A549 (cell line): ENCODE measurements around the gene FBF1. TPM values are rescaled to one million over a fixed set of nuclear protein-coding genes. Genes with fewer than 3 reads are reported as not detected.

Experiments used
- ATAC-seq, 2 experiments: fragments of 200-7000 bp in 1 of 2; fragments of >200 bp in 1 of 2; cut with Nextera tagmentation in 1 of 2; cut with Tn5 transposase in 1 of 2; 3 replicates each; pipeline versions ENCODE4 v1.8.0 to v1.9.1; 2018 to 2020; ENCODE audit warnings: mild to moderate bottlenecking in 1 of 2, moderate library complexity in 1 of 2
- CTCF ChIA-PET: fragments of 300-600 bp; sonication (Branson Sonifier 250); formaldehyde crosslinking; extraction: SDS; loops from one replicate; lab custom pipeline; 2021; ENCODE audit warnings: antibody characterized with exemption, inconsistent platforms; lab: Yijun Ruan, JAX
- POLR2A ChIA-PET: fragments of 350-600 bp; formaldehyde crosslinking; extraction: SDS; loops from one replicate; lab custom pipeline; 2021; ENCODE audit warnings: antibody characterized with exemption, inconsistent platforms; lab: Yijun Ruan, JAX
- DNase-seq, 2 experiments: peaks; one replicate each; pipeline versions ENCODE4 v3.0.0 to v3.0.0-alpha.2; 2011 to 2016; ENCODE audit warnings: low read depth in 1 of 2, low spot score in 1 of 2
- FAIRE-seq: peaks from 2 replicates; lab custom pipeline; 2011; peaks lifted over from hg19 to GRCh38; lab: Jason Lieb, UNC
- H3K27ac ChIP-seq, 2 experiments: fragments of >200 bp; sonication (Bioruptor Twin); formaldehyde crosslinking; 3 replicates each; pipeline ENCODE4 v1.5.1; 2016 to 2017
- H3K4me1 ChIP-seq: fragments of >200 bp; sonication (Bioruptor Twin); formaldehyde crosslinking; 3 replicates; pipeline ENCODE4 v1.6.1; 2016
- H3K4me2 ChIP-seq: fragments of >200 bp; sonication (Bioruptor Twin); formaldehyde crosslinking; 3 replicates; pipeline ENCODE4 v1.6.1; 2016
- H3K4me3 ChIP-seq: fragments of >200 bp; sonication (Bioruptor Twin); formaldehyde crosslinking; 3 replicates; pipeline ENCODE4 v1.5.1; 2016
- H3K9me3 ChIP-seq: fragments of >200 bp; sonication (Bioruptor Twin); formaldehyde crosslinking; 3 replicates; pipeline ENCODE4 v1.6.1; 2016
- CBX2 ChIP-seq: fragments of 200-600 bp; sonication (generic); IDR thresholded peaks from 2 replicates; pipeline ENCODE4 v1.6.1; 2016; ENCODE audit warnings: low read depth, mild to moderate bottlenecking, borderline replicate concordance
- CBX8 ChIP-seq: fragments of 200-600 bp; sonication (generic); IDR thresholded peaks from 2 replicates; pipeline ENCODE4 v1.6.1; 2016
- CEBPB ChIP-seq, 2 experiments: fragments of >200 bp in 1 of 2; sonication (Bioruptor Twin) in 1 of 2; formaldehyde crosslinking in 1 of 2; IDR thresholded peaks; 2 replicates each; pipeline ENCODE4 v1.6.1; 2012 to 2016
- FOSB ChIP-seq: fragments of 250-450 bp; sonication (Bioruptor Pico); IDR thresholded peaks from 2 replicates; pipeline ENCODE4 v1.5.0; 2020; ENCODE audit warnings: mild to moderate bottlenecking, moderate library complexity
- FOSL2 ChIP-seq, 2 experiments: fragments of 450-650 bp in 1 of 2; fragments of >200 bp in 1 of 2; sonication (Bioruptor Twin) in 1 of 2; formaldehyde crosslinking; IDR thresholded peaks; 2 replicates each; pipeline versions ENCODE4 v1.5.0 to v1.6.1; 2016 to 2020; ENCODE audit warnings: mild to moderate bottlenecking in 1 of 2, moderate library complexity in 1 of 2
- FOXS1 ChIP-seq: fragments of 250-450 bp; sonication (Bioruptor Pico); IDR thresholded peaks from 2 replicates; pipeline ENCODE4 v1.5.0; 2020; ENCODE audit warnings: mild to moderate bottlenecking, moderate library complexity
- HDAC2 ChIP-seq: fragments of 200-600 bp; sonication (generic); IDR thresholded peaks from 2 replicates; pipeline ENCODE4 v1.6.1; 2016
- HEYL ChIP-seq: fragments of 250-450 bp; sonication (Bioruptor Pico); IDR thresholded peaks from 2 replicates; pipeline ENCODE4 v1.8.0; 2021; ENCODE audit warnings: mild to moderate bottlenecking, moderate library complexity
- HOXB13 ChIP-seq: fragments of 250-450 bp; sonication (Bioruptor Pico); IDR thresholded peaks from 2 replicates; pipeline ENCODE4 v1.5.0; 2020; ENCODE audit warnings: low read depth, mild to moderate bottlenecking, moderate library complexity
- JUN ChIP-seq, 2 experiments: fragments of >200 bp; sonication (Bioruptor Twin); formaldehyde crosslinking; IDR thresholded peaks; 2 replicates in 1 of 2; 3 replicates in 1 of 2; pipeline ENCODE4 v1.6.1; 2016 to 2017
- MAZ ChIP-seq: fragments of 150-350 bp; IDR thresholded peaks from 2 replicates; pipeline ENCODE4 v1.6.1; 2014; ENCODE audit warnings: antibody characterized with exemption, low read depth, low read length, borderline replicate concordance
- NFE2L2 ChIP-seq: fragments of 150-350 bp; conservative IDR thresholded peaks from 2 replicates; pipeline ENCODE4 v1.6.1; 2014; ENCODE audit warnings: low read length
- POLR2A ChIP-seq: IDR thresholded peaks from 2 replicates; pipeline ENCODE4 v1.6.1; 2012; ENCODE audit warnings: mild to moderate bottlenecking, low read length
- RAD21 ChIP-seq, 2 experiments: fragments of >200 bp in 1 of 2; sonication (Bioruptor Twin) in 1 of 2; formaldehyde crosslinking in 1 of 2; IDR thresholded peaks in 1 of 2; conservative IDR thresholded peaks in 1 of 2; 2 replicates in 1 of 2; 3 replicates in 1 of 2; pipeline ENCODE4 v1.6.1; 2012 to 2018; ENCODE audit warnings: inconsistent platforms in 1 of 2
- RARB ChIP-seq: fragments of 250-450 bp; sonication (Bioruptor Pico); IDR thresholded peaks from 2 replicates; pipeline ENCODE4 v1.8.0; 2021; ENCODE audit warnings: mild to moderate bottlenecking, moderate library complexity
- RFX5 ChIP-seq: fragments of 450-650 bp; IDR thresholded peaks from 2 replicates; pipeline ENCODE4 v1.7.1; 2014; ENCODE audit warnings: antibody characterized with exemption, mild to moderate bottlenecking, moderate library complexity
- RNF2 ChIP-seq: fragments of 200-600 bp; sonication (generic); IDR thresholded peaks from 2 replicates; pipeline ENCODE4 v1.6.1; 2016; ENCODE audit warnings: low read depth, mild to moderate bottlenecking, antibody characterized with exemption, moderate library complexity, borderline replicate concordance
- SMC3 ChIP-seq: fragments of >200 bp; sonication (Bioruptor Twin); formaldehyde crosslinking; IDR thresholded peaks from 3 replicates; pipeline ENCODE4 v1.6.1; 2018; ENCODE audit warnings: inconsistent platforms
- TFCP2L1 ChIP-seq: fragments of 250-450 bp; sonication (Bioruptor Pico); IDR thresholded peaks from 2 replicates; pipeline ENCODE4 v1.5.0; 2021; ENCODE audit warnings: mild to moderate bottlenecking
- ZC3H11A ChIP-seq: fragments of 450-650 bp; IDR thresholded peaks from 2 replicates; pipeline ENCODE4 v1.6.1; 2014; ENCODE audit warnings: antibody characterized with exemption, mild to moderate bottlenecking
- WGBS: methylation state at CpG from one replicate; pipeline ENCODE4 v1.1.6; 2017; ENCODE audit errors: missing lambda C conversion rate; 5-methylcytosine and 5-hydroxymethylcytosine counted together
- polyA plus RNA-seq, 4 experiments: library from polyadenylated mRNA; depleted of rRNA in 3 of 4; stranded (reverse); fragments of >200 nt; fragmentation: RNase III in 1 of 4; extraction: RNeasy Plus Mini Kit Qiagen cat#74134 plus additional on column Dnase treatment in 1 of 4; gene quantifications; 2 replicates in 3 of 4; 3 replicates in 1 of 4; pipeline ENCODE4 v1.2.3, GENCODE V29; 2011 to 2017
- TF ChIP-seq, protein P1 (sequence below): fragments of 200-600 bp; sonication (generic); IDR thresholded peaks from 2 replicates; pipeline ENCODE4 v1.6.1; 2016; ENCODE audit warnings: antibody characterized with exemption, mild to moderate bottlenecking, moderate library complexity
- TF ChIP-seq, protein P2 (sequence below): fragments of >200 bp; sonication (Bioruptor Twin); formaldehyde crosslinking; IDR thresholded peaks from 3 replicates; pipeline ENCODE4 v1.6.1; 2016
- TF ChIP-seq, protein P3 (sequence below): fragments of 250-450 bp; sonication (Bioruptor Pico); IDR thresholded peaks from 2 replicates; pipeline ENCODE4 v1.5.0; 2020; ENCODE audit warnings: low read depth, mild to moderate bottlenecking, moderate library complexity
- TF ChIP-seq, protein P4 (sequence below): IDR thresholded peaks from 2 replicates; pipeline ENCODE4 v1.6.1; 2012
- TF ChIP-seq, protein P5 (sequence below): fragments of 150-350 bp; IDR thresholded peaks from 2 replicates; pipeline ENCODE4 v1.6.1; 2014; ENCODE audit warnings: low read depth, mild to moderate bottlenecking, low read length
- TF ChIP-seq, protein P6 (sequence below): fragments of 250-450 bp; sonication (Bioruptor Pico); IDR thresholded peaks from 2 replicates; pipeline ENCODE4 v1.5.0; 2021; ENCODE audit warnings: mild to moderate bottlenecking, moderate library complexity, borderline replicate concordance
- TF ChIP-seq, protein P7 (sequence below): IDR thresholded peaks from 2 replicates; pipeline ENCODE4 v1.6.1; 2012

Gene FBF1
- polyA plus RNA-seq, 2 of the 4 experiments (the other 2 are of a cell fraction): 8.5 to 17.8 TPM

DNA sequence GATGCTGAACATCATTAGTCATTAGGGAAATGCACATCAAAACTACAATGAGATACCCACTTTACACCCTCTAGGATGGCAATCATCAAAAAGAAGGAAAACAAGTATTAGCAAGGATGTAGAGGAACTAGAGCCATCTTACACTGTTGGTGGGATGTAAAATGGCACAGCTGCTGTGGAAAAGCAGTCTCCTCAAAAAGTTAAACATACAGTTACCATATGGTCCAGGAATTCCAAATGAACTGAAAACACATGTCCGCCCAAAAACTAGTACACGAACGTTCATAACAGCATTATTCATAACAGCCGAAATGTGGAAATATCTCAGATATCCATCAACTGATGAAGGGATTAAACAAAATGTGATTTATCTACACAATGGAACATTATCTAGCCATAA lies 7.0 kb downstream of the FBF1 start (continued):
- TF ChIP-seq TFCP2L1: no peak
- TF ChIP-seq, protein P1, sequence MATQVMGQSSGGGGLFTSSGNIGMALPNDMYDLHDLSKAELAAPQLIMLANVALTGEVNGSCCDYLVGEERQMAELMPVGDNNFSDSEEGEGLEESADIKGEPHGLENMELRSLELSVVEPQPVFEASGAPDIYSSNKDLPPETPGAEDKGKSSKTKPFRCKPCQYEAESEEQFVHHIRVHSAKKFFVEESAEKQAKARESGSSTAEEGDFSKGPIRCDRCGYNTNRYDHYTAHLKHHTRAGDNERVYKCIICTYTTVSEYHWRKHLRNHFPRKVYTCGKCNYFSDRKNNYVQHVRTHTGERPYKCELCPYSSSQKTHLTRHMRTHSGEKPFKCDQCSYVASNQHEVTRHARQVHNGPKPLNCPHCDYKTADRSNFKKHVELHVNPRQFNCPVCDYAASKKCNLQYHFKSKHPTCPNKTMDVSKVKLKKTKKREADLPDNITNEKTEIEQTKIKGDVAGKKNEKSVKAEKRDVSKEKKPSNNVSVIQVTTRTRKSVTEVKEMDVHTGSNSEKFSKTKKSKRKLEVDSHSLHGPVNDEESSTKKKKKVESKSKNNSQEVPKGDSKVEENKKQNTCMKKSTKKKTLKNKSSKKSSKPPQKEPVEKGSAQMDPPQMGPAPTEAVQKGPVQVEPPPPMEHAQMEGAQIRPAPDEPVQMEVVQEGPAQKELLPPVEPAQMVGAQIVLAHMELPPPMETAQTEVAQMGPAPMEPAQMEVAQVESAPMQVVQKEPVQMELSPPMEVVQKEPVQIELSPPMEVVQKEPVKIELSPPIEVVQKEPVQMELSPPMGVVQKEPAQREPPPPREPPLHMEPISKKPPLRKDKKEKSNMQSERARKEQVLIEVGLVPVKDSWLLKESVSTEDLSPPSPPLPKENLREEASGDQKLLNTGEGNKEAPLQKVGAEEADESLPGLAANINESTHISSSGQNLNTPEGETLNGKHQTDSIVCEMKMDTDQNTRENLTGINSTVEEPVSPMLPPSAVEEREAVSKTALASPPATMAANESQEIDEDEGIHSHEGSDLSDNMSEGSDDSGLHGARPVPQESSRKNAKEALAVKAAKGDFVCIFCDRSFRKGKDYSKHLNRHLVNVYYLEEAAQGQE: no peak

DNA sequence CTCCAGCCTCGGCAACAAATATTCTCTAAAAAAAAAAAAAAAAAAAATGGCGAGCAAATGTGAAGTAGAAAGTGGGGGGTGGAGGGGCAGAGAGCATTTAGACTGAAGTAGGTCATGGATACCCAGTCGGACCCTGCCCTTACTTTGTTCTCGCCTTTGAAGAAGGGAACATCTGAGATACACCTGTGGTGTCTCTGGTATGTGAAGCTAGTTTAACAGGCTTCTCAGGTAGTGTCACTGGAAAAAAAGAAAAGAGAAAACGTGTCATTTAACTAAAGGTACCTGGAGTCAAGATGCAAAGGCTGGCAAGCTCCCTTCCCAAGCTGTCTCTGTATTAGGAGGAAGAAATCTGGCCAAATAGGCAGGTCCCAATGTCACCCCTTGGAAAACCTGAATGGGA lies 8.0 kb downstream of the FBF1 start:
- TF ChIP-seq, protein P2, sequence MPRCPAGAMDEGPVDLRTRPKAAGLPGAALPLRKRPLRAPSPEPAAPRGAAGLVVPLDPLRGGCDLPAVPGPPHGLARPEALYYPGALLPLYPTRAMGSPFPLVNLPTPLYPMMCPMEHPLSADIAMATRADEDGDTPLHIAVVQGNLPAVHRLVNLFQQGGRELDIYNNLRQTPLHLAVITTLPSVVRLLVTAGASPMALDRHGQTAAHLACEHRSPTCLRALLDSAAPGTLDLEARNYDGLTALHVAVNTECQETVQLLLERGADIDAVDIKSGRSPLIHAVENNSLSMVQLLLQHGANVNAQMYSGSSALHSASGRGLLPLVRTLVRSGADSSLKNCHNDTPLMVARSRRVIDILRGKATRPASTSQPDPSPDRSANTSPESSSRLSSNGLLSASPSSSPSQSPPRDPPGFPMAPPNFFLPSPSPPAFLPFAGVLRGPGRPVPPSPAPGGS: no peak
- TF ChIP-seq CBX8 (no peak), HDAC2 (no peak), HOXB13 (CRISPR knock-in tag) (no peak), CEBPB (IDR thresholded peaks at IDR 0.05) (no peak)
- TF ChIP-seq, protein P3, sequence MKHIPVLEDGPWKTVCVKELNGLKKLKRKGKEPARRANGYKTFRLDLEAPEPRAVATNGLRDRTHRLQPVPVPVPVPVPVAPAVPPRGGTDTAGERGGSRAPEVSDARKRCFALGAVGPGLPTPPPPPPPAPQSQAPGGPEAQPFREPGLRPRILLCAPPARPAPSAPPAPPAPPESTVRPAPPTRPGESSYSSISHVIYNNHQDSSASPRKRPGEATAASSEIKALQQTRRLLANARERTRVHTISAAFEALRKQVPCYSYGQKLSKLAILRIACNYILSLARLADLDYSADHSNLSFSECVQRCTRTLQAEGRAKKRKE (CRISPR knock-in tag): no peak
- POLR2A ChIA-PET: no interaction called here
- Histone ChIP-seq H3K4me3 (no peak overlapping the region), H3K9me3 (no peaks in the 10 kb centered on the region), H3K4me1 (no peaks in the 10 kb centered on the region), H3K4me2 (no peak overlapping the region), H3K27ac (no peak overlapping the region)
- 93% methylated on average over 5 of the region's 5 CpGs for WGBS
- no peak for DNase-seq
- no peak for ATAC-seq
- CTCF ChIA-PET: interaction anchor here (0.5 to 3.6 kb wide), 7 partner anchors 8 to 237 kb away, joined by 3 to 13 read pairs (median 4); partner anchors contain the start of genes CDK3, FBF1 and MRPL38
- no peak for FAIRE-seq

DNA sequence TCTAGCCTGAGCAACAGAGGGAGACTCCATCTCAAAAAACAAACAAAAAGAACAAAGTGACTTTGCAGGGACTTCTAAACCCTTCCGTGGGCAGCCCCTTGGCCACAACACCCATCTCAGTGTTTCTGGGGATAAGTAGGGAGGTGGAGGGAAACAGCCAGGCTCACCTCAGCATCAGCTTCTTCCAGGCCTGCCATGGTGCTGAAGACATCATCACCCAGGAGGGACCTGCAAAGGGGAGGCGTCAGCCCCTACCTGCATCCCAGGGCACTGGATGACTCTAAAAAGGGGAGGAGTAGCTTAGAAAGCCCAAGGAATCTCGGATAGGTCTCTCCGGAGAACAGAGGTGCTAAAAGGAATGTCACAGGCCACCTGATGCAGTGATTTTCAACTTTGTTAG lies 9.8 kb downstream of the FBF1 start:
- no peak for FAIRE-seq
- H3K4me2 ChIP-seq: no peak overlapping the region
- no peak for ATAC-seq
- 87% methylated on average over 4 of the region's 4 CpGs for WGBS
- no peak for TF ChIP-seq FOXS1 (CRISPR knock-in tag)
- TF ChIP-seq, protein P4, sequence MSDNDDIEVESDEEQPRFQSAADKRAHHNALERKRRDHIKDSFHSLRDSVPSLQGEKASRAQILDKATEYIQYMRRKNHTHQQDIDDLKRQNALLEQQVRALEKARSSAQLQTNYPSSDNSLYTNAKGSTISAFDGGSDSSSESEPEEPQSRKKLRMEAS: no peak
- TF ChIP-seq CBX2: no peak
- TF ChIP-seq RFX5: no peak
- no peak for TF ChIP-seq RARB (CRISPR knock-in tag)
- TF ChIP-seq NFE2L2: no peak
- TF ChIP-seq FOSL2 (IDR thresholded peaks at IDR 0.05): no peak
- TF ChIP-seq FOSL2 (CRISPR knock-in tag; IDR thresholded peaks at IDR 0.05): no peak
- no peak for TF ChIP-seq SMC3
- TF ChIP-seq MAZ: no peak
- TF ChIP-seq, protein P5, sequence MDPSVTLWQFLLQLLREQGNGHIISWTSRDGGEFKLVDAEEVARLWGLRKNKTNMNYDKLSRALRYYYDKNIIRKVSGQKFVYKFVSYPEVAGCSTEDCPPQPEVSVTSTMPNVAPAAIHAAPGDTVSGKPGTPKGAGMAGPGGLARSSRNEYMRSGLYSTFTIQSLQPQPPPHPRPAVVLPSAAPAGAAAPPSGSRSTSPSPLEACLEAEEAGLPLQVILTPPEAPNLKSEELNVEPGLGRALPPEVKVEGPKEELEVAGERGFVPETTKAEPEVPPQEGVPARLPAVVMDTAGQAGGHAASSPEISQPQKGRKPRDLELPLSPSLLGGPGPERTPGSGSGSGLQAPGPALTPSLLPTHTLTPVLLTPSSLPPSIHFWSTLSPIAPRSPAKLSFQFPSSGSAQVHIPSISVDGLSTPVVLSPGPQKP: no peak
- no peak for TF ChIP-seq JUN (IDR thresholded peaks at IDR 0.05)
- TF ChIP-seq, protein P6, sequence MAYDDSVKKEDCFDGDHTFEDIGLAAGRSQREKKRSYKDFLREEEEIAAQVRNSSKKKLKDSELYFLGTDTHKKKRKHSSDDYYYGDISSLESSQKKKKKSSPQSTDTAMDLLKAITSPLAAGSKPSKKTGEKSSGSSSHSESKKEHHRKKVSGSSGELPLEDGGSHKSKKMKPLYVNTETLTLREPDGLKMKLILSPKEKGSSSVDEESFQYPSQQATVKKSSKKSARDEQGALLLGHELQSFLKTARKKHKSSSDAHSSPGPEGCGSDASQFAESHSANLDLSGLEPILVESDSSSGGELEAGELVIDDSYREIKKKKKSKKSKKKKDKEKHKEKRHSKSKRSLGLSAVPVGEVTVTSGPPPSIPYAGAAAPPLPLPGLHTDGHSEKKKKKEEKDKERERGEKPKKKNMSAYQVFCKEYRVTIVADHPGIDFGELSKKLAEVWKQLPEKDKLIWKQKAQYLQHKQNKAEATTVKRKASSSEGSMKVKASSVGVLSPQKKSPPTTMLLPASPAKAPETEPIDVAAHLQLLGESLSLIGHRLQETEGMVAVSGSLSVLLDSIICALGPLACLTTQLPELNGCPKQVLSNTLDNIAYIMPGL: no peak
- no peak for TF ChIP-seq RNF2
- no peak for TF ChIP-seq ZC3H11A
- TF ChIP-seq CEBPB (IDR thresholded peaks at IDR 0.05): no peak
- TF ChIP-seq HEYL (CRISPR knock-in tag): no peak
- TF ChIP-seq FOSB (CRISPR knock-in tag): no peak
- no peak for TF ChIP-seq POLR2A
- TF ChIP-seq, protein P7, sequence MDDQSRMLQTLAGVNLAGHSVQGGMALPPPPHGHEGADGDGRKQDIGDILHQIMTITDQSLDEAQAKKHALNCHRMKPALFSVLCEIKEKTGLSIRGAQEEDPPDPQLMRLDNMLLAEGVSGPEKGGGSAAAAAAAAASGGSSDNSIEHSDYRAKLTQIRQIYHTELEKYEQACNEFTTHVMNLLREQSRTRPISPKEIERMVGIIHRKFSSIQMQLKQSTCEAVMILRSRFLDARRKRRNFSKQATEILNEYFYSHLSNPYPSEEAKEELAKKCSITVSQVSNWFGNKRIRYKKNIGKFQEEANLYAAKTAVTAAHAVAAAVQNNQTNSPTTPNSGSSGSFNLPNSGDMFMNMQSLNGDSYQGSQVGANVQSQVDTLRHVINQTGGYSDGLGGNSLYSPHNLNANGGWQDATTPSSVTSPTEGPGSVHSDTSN: no peak
- TF ChIP-seq RAD21 (conservative IDR thresholded peaks at IDR 0.05 in 1 of 2, IDR thresholded peaks at IDR 0.05 in 1 of 2): no peak
- TF ChIP-seq, all 56 proteins: peak for 0
- Histone ChIP-seq H3K4me3 (no peak overlapping the region), H3K4me1 (no peaks in the 10 kb centered on the region), H3K27ac (no peak overlapping the region), H3K9me3 (no peaks in the 10 kb centered on the region)
- ChIA-PET POLR2A (no interaction called here), CTCF (interaction anchor here (1.0 to 6.3 kb wide), 3 partner anchors 20 to 31 kb away, joined by 3 to 37 read pairs (median 15); partner anchors contain the start of gene MRPL38)
- DNase-seq: no peak
